Measurements from ENCODE around the gene LY6G6D.
A peak's percentile ranks its signal among the peaks of the same experiment; 100 is the strongest.

The LY6G6D gene

GRCh38 chr6:31733734-31734133 is 18.6 kb downstream of the LY6G6D start:
- no peak for FAIRE-seq
- no peak for DNase-seq (ENCODE audit: extremely low spot score, insufficient read length, low read depth)

- FAIRE-seq (no peak), DNase-seq (ENCODE audit: extremely low spot score, insufficient read length, low read depth) (no peak)
These were observed 19.2 kb downstream of the LY6G6D start for GRCh38 chr6:31734247-31734820.

- FAIRE-seq (peak; percentile 82), DNase-seq (ENCODE audit: extremely low spot score, insufficient read length, low read depth) (no peak)
These were observed 19.8 kb downstream of the LY6G6D start for GRCh38 chr6:31734821-31735406.

GRCh38 chr6:31736021-31736767 is 21.0 kb downstream of the LY6G6D start, which contains the start of gene CLIC1:
TSS of gene CLIC1 (minus strand) at chr6:31736530. CDS start at chr6:31736300, 230 bp downstream.
- FAIRE-seq: peak; percentile 91
- DNase-seq (ENCODE audit: extremely low spot score, insufficient read length, low read depth): no peak

GRCh38 chr6:31736768-31737314 is 21.7 kb downstream of the LY6G6D start:
- FAIRE-seq: no peak
- DNase-seq (ENCODE audit: extremely low spot score, insufficient read length, low read depth): no peak

- FAIRE-seq (no peak), DNase-seq (ENCODE audit: extremely low spot score, insufficient read length, low read depth) (no peak)
These were observed 22.3 kb downstream of the LY6G6D start for GRCh38 chr6:31737315-31737990.

- DNase-seq (ENCODE audit: extremely low spot score, insufficient read length, low read depth): no peak
- peak; percentile 96 for FAIRE-seq
These were observed 23.1 kb downstream of the LY6G6D start for GRCh38 chr6:31737991-31738979.

- FAIRE-seq: peak; percentile 96
These were observed 24.7 kb downstream of the LY6G6D start, which contains the start of gene MSH5 for GRCh38 chr6:31739639-31740396. TSS of gene MSH5 (plus strand) at chr6:31740005. CDS start at chr6:31740467, 462 bp downstream.

GRCh38 chr6:31740397-31741223 is 25.5 kb downstream of the LY6G6D start:
- FAIRE-seq (no peak), DNase-seq (ENCODE audit: extremely low spot score, insufficient read length, low read depth) (no peak)

More at GRCh38 chr6:31739639-31740396, 24.7 kb downstream of the LY6G6D start, which contains the start of gene MSH5:
- peak; percentile 81 for DNase-seq (ENCODE audit: extremely low spot score, insufficient read length, low read depth)

- DNase-seq (ENCODE audit: extremely low spot score, insufficient read length, low read depth) (no peak), FAIRE-seq (no peak)
These were observed 26.7 kb downstream of the LY6G6D start for GRCh38 chr6:31741815-31742214.

- FAIRE-seq (no peak), DNase-seq (ENCODE audit: extremely low spot score, insufficient read length, low read depth) (no peak)
These were observed 27.7 kb downstream of the LY6G6D start for GRCh38 chr6:31742894-31743293.

- DNase-seq (ENCODE audit: extremely low spot score, insufficient read length, low read depth) (no peak), FAIRE-seq (no peak)
These were observed 29.3 kb downstream of the LY6G6D start for GRCh38 chr6:31744422-31744821.

- DNase-seq (ENCODE audit: extremely low spot score, insufficient read length, low read depth) (no peak), FAIRE-seq (no peak)
These were observed 34.3 kb downstream of the LY6G6D start for GRCh38 chr6:31749301-31750036.

- FAIRE-seq (no peak), DNase-seq (ENCODE audit: extremely low spot score, insufficient read length, low read depth) (no peak)
These were observed 35.4 kb downstream of the LY6G6D start for GRCh38 chr6:31750411-31751022.

GRCh38 chr6:31752739-31753319 is 37.7 kb downstream of the LY6G6D start:
- DNase-seq (ENCODE audit: extremely low spot score, insufficient read length, low read depth) (no peak), FAIRE-seq (no peak)

GRCh38 chr6:31758281-31758680 is 43.1 kb downstream of the LY6G6D start:
- FAIRE-seq (no peak), DNase-seq (ENCODE audit: extremely low spot score, insufficient read length, low read depth) (no peak)
